Upper lobe of left lung (tissue), 6 donors: Measurements from ENCODE around the gene HPGDS. TPM values are rescaled to one million over a fixed set of nuclear protein-coding genes. Genes with fewer than 3 reads are reported as not detected.

ENCODE experiments used
- ATAC-seq, 2 donors: fragments of 200-7000 bp; cut with Tn5 transposase; one replicate each; pipeline ENCODE4 v1.9.1; 2022; ENCODE audit warnings: mild to moderate bottlenecking in 2 of 2, moderate library complexity in 2 of 2; ENCODE audit not compliant: low FRiP score in 2 of 2
- DNase-seq, 2 donors: peaks; one replicate each; pipeline ENCODE4 v3.0.0-alpha.2; 2019 to 2020
- H3K27ac ChIP-seq, 4 donors: fragments of 200-600 bp; sonication (generic); one replicate each; pipeline ENCODE4 v1.5.1; 2016 to 2019
- H3K27me3 ChIP-seq, 4 donors: fragments of 200-600 bp; sonication (generic); one replicate each; pipeline ENCODE4 v1.5.1; 2017 to 2019
- H3K36me3 ChIP-seq, 4 donors: fragments of 200-600 bp; sonication (generic); one replicate each; pipeline ENCODE4 v1.5.1; 2016 to 2019
- H3K4me1 ChIP-seq, 4 donors: fragments of 200-600 bp; sonication (generic); one replicate each; pipeline ENCODE4 v1.5.1; 2018 to 2019
- H3K4me3 ChIP-seq, 4 donors: fragments of 200-600 bp; sonication (generic); one replicate each; pipeline ENCODE4 v1.5.1; 2017 to 2019; ENCODE audit warnings: mild to moderate bottlenecking in 2 of 4, moderate library complexity in 1 of 4
- H3K9me3 ChIP-seq, 4 donors: fragments of 200-600 bp; sonication (generic); one replicate each; pipeline ENCODE4 v1.5.1; 2018 to 2019
- CTCF ChIP-seq, 6 experiments: fragments of 450-650 bp in 4 of 6; fragments of 200-600 bp in 2 of 6; sonication (generic) in 2 of 6; IDR thresholded peaks; one replicate each; pipeline ENCODE4 v1.5.1; 2016 to 2019; ENCODE audit warnings: antibody characterized with exemption in 6 of 6
- EP300 ChIP-seq, 4 donors: sonication (generic); formaldehyde crosslinking; IDR thresholded peaks; one replicate each; pipeline ENCODE4 v1.5.1; 2017; ENCODE audit warnings: antibody characterized with exemption in 4 of 4, control low read depth in 2 of 4
- POLR2A ChIP-seq, 4 donors: fragments of 450-650 bp; IDR thresholded peaks; one replicate each; pipeline ENCODE4 v1.5.1; 2016 to 2017; ENCODE audit warnings: antibody characterized with exemption in 4 of 4, mild to moderate bottlenecking in 2 of 4
- POLR2AphosphoS5 ChIP-seq, 2 donors: sonication (generic); formaldehyde crosslinking; IDR thresholded peaks; one replicate each; pipeline ENCODE4 v1.5.1; 2017; ENCODE audit warnings: antibody characterized with exemption in 2 of 2
- WGBS, 2 donors: methylation state at CpG; one replicate each; pipeline ENCODE4 v1.1.5; 2017 to 2018; 5-methylcytosine and 5-hydroxymethylcytosine counted together
- total RNA-seq, 6 donors: library from RNA; depleted of rRNA in 4 of 6; stranded (reverse); fragments of >200 nt in 4 of 6; gene quantifications; one replicate each; pipeline versions ENCODE4 v1.1.0 to v1.2.1, GENCODE V29; 2016 to 2021
- donor health status: DM: no; HTN: no; CAD: no; lungs with moderate emphysema.
- donor health status: DM: no; HTN: yes; CAD: no; lungs with severe emphysema.

HPGDS gene
- total RNA-seq, 6 donors from 2014 or later = 0.59 to 17.8 (median 5.2) TPM

- no peaks in the 10 kb centered on the region for H3K36me3 ChIP-seq
- H3K27ac ChIP-seq = no peak overlapping the region
- no peak for DNase-seq
- no peak for ATAC-seq
- no peak overlapping the region for H3K4me3 ChIP-seq
- H3K9me3 ChIP-seq = no peaks in the 10 kb centered on the region
- no peaks in the 10 kb centered on the region for H3K27me3 ChIP-seq
- TF ChIP-seq POLR2AphosphoS5 (IDR thresholded peaks at IDR 0.05) = no peak
- TF ChIP-seq CTCF (IDR thresholded peaks at IDR 0.05) = no peak
- no peak for TF ChIP-seq EP300 (IDR thresholded peaks at IDR 0.05)
- no peak for TF ChIP-seq POLR2A (IDR thresholded peaks at IDR 0.05)
- 85 to 91% methylated on average over 1 of the region's 1 CpG for WGBS, 2 donors
- H3K4me1 ChIP-seq = no peaks in the 10 kb centered on the region
Measured at GRCh38 chr4:94365304-94365703, 22.7 kb upstream of the HPGDS start.

- TF ChIP-seq POLR2AphosphoS5 (IDR thresholded peaks at IDR 0.05) = no peak
- no peak for TF ChIP-seq CTCF (IDR thresholded peaks at IDR 0.05)
- no peak for TF ChIP-seq POLR2A (IDR thresholded peaks at IDR 0.05)
- Histone ChIP-seq H3K4me3 (no peak overlapping the region), H3K4me1 (no peaks in the 10 kb centered on the region), H3K27me3 (no peaks in the 10 kb centered on the region), H3K36me3 (no peaks in the 10 kb centered on the region), H3K9me3 (no peaks in the 10 kb centered on the region), H3K27ac (no peak overlapping the region)
- WGBS, 2 donors = 76 to 80% methylated on average over 4 of the region's 4 CpGs
- no peak for DNase-seq
- no peak for ATAC-seq
Measured at GRCh38 chr4:94364527-94364926, 21.9 kb upstream of the HPGDS start.

- Histone ChIP-seq H3K9me3 (no peaks in the 10 kb centered on the region), H3K27me3 (no peaks in the 10 kb centered on the region), H3K36me3 (no peaks in the 10 kb centered on the region), H3K27ac (no peak overlapping the region), H3K4me3 (no peak overlapping the region), H3K4me1 (no peaks in the 10 kb centered on the region)
- TF ChIP-seq CTCF (IDR thresholded peaks at IDR 0.05) (no peak), POLR2A (IDR thresholded peaks at IDR 0.05) (no peak), POLR2AphosphoS5 (IDR thresholded peaks at IDR 0.05) (no peak), EP300 (IDR thresholded peaks at IDR 0.05) (no peak)
- no peak for ATAC-seq
- WGBS, 2 donors = 75 to 81% methylated on average over 4 of the region's 4 CpGs
- DNase-seq = no peak
Measured at GRCh38 chr4:94363136-94363655, 20.6 kb upstream of the HPGDS start.

GRCh38 chr4:94359838-94360237, 17.2 kb upstream of the HPGDS start:
- no peaks in the 10 kb centered on the region for H3K27me3 ChIP-seq
- no peak overlapping the region for H3K27ac ChIP-seq
- no peak overlapping the region for H3K4me3 ChIP-seq
- ATAC-seq (no peak), DNase-seq (no peak)
- H3K36me3 ChIP-seq = no peaks in the 10 kb centered on the region
- no peaks in the 10 kb centered on the region for H3K9me3 ChIP-seq
- 66 to 81% methylated on average over 4 of the region's 4 CpGs for WGBS, 2 donors
- H3K4me1 ChIP-seq = no peaks in the 10 kb centered on the region
- TF ChIP-seq POLR2A (IDR thresholded peaks at IDR 0.05) (no peak), EP300 (IDR thresholded peaks at IDR 0.05) (no peak), CTCF (IDR thresholded peaks at IDR 0.05) (no peak), POLR2AphosphoS5 (IDR thresholded peaks at IDR 0.05) (no peak)

- TF ChIP-seq EP300 (IDR thresholded peaks at IDR 0.05) (no peak), CTCF (IDR thresholded peaks at IDR 0.05) (no peak), POLR2A (IDR thresholded peaks at IDR 0.05) (no peak), POLR2AphosphoS5 (IDR thresholded peaks at IDR 0.05) (no peak)
- H3K27me3 ChIP-seq = no peaks in the 10 kb centered on the region
- 83 to 91% methylated on average over 2 of the region's 2 CpGs for WGBS, 2 donors
- no peak overlapping the region for H3K4me3 ChIP-seq
- H3K36me3 ChIP-seq = no peaks in the 10 kb centered on the region
- no peak for ATAC-seq
- no peaks in the 10 kb centered on the region for H3K4me1 ChIP-seq
- no peaks in the 10 kb centered on the region for H3K9me3 ChIP-seq
- H3K27ac ChIP-seq = no peak overlapping the region
- DNase-seq = no peak
Measured at GRCh38 chr4:94359221-94359620, 16.6 kb upstream of the HPGDS start.
